IMR-90 (cell line): ENCODE results near the gene ANGPT4.

Experiments
- CTCF ChIP-seq: conservative IDR thresholded peaks from 2 replicates; pipeline ENCODE4 v1.5.1; 2012; ENCODE audit warnings: mild to moderate bottlenecking, low read depth, low read length, improper control_type of control experiment
- MAFK ChIP-seq: IDR thresholded peaks from 2 replicates; pipeline ENCODE4 v1.6.1; 2012; ENCODE audit warnings: low read depth, low read length, improper control_type of control experiment
- RAD21 ChIP-seq: IDR thresholded peaks from 2 replicates; pipeline ENCODE4 v1.6.1; 2012; ENCODE audit warnings: low read length, improper control_type of control experiment

GRCh38 chr20:889932-890463, 26.1 kb downstream of the ANGPT4 start:
- TF ChIP-seq CTCF (no peak), RAD21 (no peak), MAFK (no peak)
